Activated CD8-positive, alpha-beta memory T cell treated with anti-CD3 and anti-CD28 coated beads, Interleukin-2, amount 50 U/mL, for 48 hours (primary cell): ENCODE results near the gene APOL1.
A peak's percentile ranks its signal among the peaks of the same experiment; 100 is the strongest.
"Not testable (repeated sequence)": the region's sequence is repeated elsewhere in the genome, so short reads cannot be mapped to it uniquely, and the experiment has no call there.

Experiments used
- DNase-seq: peaks from one replicate; pipeline ENCODE4 v3.0.0-alpha.2; 2020

Gene APOL1

DNA sequence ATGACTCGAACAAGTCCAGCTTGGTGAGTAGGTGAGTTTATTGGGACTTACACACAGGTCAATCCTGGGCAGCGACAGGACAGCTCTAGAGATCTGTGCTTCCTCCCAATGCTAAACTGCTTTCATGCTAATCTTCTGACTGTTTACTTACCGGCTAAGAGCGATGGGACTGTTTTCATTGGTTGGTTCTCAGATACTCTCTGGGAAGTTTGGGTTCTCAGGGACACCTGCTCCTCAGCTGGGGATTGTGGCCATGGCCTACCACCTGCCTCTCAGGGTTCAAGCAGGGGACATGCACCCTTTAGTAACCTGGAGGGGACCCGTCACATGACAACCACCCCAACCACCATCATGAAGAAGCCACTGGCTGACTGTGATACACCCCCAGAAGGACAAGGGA lies 26.7 kb upstream of the APOL1 start:
- DNase-seq, result no peak

GRCh38 chr22:36227396-36227795 lies 25.5 kb upstream of the APOL1 start:
- no peak for DNase-seq

GRCh38 chr22:36227806-36228205 lies 25.1 kb upstream of the APOL1 start:
- DNase-seq, result no peak

DNA sequence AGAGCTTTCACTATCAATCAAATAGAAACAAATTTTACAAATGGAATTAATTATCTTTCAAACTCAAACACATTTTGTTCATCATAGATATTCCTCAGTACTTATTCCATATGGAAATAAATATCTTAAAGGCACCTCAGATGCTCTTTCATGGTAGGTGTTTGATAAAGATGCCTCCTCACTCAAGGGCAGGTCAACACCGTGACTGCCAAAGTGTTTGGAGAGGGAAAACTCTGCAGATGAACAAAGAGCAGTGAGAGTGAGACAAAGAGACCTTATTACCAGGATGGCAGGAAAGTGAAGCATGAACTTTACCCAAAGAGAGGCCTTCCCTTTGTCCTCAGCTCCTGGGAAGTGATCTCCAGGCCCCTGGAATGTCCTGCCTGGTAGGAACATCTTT lies 24.6 kb upstream of the APOL1 start:
- not testable (repeated sequence) for DNase-seq

DNA sequence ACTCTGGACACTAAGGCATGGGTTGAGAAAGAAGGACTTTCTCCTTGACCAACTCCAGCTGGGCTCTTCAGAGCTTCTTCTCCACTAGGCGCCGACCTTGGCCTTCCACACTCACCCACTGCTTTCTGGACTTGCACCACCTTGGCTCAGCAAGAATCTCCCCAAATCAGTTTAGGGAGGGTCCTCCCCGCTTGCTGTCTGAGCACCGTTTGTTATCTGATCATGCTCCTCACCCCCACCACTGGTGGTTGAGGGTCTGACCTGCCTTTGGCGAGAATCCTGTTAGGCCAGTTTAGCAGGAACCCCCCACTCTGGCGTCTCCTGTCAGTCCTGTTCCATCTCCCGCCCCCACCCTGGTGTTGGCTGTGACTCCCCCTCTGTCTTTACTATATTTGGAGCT lies 24.0 kb upstream of the APOL1 start:
- no peak for DNase-seq

- not testable (repeated sequence) for DNase-seq
These were observed 23.3 kb upstream of the APOL1 start for GRCh38 chr22:36229649-36230048.

- not testable (repeated sequence) for DNase-seq
These were observed 21.9 kb upstream of the APOL1 start for GRCh38 chr22:36231051-36231450.

GRCh38 chr22:36232715-36233401 lies 20.1 kb upstream of the APOL1 start:
- DNase-seq, result no peak

- no peak for DNase-seq
These were observed 19.1 kb upstream of the APOL1 start for GRCh38 chr22:36233796-36234195.

- no peak for DNase-seq
These were observed 18.7 kb upstream of the APOL1 start for GRCh38 chr22:36234213-36234612.

DNA sequence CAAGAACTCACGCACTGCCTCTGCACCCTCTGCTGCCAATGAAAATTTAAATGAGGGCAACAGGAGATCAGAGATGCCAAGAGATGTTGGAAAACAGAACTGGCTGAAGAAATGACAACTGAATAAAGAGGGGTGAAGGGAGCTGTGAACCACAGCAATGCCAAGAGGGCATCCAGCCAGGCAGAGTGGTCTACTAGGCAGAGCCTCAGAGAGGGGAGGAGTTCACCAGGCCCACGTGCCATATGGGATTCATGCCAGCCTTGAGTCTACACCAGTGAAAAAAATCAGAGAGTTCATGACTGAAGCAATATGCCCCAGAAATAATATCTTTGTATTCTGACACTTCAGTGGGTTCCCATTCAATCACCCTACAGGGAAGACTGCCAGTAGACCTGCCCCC lies 18.0 kb upstream of the APOL1 start:
- peak; percentile 33 for DNase-seq

DNA sequence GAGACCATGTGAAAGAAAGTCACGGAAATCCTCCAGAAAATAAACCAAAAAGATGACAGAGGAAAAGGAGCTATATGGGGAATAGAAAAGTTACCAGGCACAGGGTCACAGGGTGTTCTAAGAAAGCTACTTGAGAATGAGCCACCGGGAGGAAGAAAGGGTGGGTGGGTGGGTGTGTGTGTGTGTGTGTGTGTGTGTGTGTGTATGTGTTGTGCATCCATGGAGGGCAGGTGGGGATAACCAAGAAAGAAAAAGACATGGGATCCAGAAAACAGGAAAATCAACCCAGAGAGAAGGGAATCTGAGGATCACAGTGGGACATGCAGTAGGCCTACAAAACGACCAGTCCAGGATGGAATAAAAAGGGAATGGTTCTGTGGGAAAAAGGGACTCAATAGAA lies 17.3 kb upstream of the APOL1 start:
- DNase-seq, result peak; percentile 12

DNA sequence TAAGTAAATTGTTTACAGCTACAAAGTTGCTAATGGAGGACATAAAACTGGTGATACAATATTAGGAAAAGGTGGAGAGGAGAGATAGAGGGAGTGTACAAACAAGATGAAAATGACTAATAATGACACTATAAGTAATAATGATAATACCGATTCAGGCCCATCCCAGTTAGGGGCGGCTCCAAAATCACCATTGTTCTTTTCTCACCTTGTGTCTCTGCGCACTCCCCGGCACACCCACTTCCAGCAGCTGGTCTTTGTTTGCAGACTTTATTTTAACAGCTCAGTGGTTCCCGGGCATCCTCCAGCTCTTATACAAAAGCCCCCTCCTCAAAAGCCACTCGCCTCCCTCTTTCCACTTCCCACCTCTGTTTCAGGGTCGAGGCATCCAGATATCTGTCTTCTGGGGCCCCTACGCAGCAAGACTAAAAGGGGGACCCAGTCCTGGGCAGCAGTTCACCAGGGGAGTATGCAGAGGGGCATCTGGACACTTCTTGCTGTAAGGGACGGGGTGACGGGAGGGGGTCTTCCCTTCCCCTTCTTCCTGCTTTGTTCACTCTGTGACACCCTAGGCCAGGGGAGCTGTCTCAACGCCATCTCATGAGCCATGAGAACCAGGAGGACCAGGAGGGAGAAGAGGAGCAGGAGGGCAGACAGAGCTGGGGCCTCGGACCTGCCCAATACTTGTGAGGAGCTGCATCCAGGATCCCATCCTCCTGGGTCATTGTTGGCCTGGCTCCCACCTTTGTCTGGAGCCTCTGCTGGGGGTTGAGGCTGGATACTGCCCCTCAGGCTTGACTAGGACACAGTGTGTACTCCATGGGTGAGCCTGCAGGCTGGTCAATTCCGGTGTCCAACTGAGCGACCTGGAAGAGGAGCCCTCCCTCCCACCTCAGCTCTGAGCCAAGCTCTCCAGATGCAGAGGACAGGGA lies 16.3 kb upstream of the APOL1 start:
- peak; percentile 43 for DNase-seq

- DNase-seq, result no peak
These were observed 15.2 kb upstream of the APOL1 start for GRCh38 chr22:36237462-36238372.

GRCh38 chr22:36238373-36239149 lies 14.4 kb upstream of the APOL1 start:
- DNase-seq, result peak; percentile 53

DNA sequence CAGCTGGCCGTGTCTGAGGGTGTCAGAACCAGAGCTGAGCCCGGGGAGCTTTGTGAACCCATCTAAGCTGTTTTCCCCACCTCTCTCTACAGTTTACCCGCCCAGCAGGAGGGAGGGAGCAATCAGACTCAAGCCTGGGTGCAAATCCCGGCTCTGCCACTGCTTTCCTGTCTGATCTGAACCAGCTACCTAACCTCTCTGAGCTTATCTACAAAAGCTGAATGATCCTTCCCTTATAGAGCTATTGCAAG lies 13.9 kb upstream of the APOL1 start:
- DNase-seq, result no peak

DNA sequence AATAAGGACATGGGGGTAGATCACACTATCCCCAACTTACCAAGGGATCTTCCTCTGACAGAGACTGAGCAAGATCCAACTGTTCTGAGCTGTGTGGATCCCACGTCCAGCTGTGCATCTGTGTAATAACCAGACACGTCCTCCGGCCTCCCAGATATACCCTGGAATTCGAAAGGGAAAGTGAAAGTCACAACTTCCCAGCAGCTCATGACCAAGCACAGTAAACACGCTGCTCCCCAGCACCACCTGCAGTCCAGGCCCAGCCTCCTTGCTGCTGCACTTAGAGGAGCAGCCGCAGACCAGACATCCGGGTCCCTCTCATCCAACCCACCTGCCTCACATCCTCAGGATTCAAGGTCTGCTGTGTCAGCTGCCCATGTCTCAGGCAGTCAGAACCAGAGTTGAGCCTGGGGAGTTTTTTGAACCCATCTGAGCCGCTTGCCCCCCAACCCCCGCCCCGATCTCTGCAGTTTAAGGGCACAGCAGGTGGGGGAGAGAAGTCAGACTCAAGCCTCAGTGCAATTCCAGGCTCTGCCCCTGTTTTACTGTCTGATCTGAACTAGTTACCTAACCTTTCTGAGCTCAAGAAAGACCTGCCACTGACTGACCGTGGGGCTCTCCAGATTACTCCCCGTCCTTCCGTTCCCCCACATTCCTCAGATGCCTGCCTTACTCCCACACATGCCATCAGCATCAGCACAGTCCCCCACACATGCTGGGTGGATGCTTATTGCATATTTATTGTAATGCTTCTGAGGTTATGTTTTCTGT lies 13.3 kb upstream of the APOL1 start, which contains the start of gene APOL2:
APOL2 (minus strand) TSS at position 127 of the 771 bp plus-strand sequence. CDS start 6,365 bp downstream, outside the sequence.
- peak; percentile 86 for DNase-seq

DNA sequence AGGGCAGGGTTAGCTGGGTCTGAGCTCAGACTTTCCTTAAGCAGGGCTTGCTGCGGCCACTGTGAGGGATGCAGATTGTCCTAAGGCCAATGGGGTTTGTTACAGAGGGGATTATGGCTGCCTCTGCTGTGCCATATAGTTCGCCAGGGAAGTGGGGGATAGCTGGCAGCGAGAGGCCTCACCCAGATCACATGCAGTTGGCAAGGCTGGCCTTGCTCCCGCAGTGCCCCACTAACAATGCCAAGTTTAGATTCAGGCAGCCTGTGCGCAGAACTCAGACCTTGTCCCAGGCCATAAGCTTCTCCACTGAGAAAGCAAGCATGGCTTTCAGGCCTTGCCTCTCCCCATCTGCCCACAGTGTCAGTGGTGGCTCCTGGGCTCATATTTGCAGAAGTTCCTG lies 8.9 kb upstream of the APOL1 start:
- peak; percentile 25 for DNase-seq

GRCh38 chr22:36244522-36245391 lies 8.2 kb upstream of the APOL1 start:
- peak; percentile 26 for DNase-seq

DNA sequence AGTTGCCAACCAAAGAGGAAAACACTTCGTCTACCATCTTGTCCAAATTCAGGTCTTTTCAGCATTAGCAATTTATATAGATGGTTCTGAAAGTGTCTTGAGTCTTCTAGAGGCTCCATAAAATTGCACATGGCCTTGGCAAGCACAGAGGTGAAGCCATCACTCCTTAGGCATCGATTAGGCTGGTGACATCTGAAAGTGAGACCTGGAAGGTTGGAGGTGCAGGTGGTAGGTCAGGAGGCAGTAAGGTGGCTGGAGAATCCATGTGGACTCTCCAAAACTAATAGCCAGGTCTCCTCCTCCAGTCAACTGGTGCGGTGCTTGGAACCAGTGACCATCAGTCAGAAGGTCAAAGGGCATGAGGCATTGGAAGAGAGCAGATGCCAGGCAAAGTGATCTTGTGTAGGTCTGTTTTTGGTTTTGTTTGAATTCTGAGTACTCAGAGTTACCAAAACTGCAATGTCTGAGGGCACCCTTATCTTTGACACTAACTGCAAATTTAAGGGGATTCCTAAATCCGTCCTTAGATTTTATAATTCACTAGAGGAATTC lies 7.1 kb upstream of the APOL1 start:
- DNase-seq, result peak; percentile 25
